Cardiac muscle cell (in vitro differentiated cells and primary cell): Measurements from ENCODE around the gene CRYBA4. TPM values are rescaled to one million over a fixed set of nuclear protein-coding genes. Genes with fewer than 3 reads are reported as not detected.

Source experiments
- DNase-seq, 2 donors: peaks; one replicate each; pipeline versions ENCODE4 v3.0.0 to v3.0.0-alpha.2; 2010 to 2017; ENCODE audit warnings: low read depth in 1 of 2, low spot score in 1 of 2
- H3K27ac ChIP-seq: fragments of 200-600 bp; sonication (generic); 2 replicates; pipeline ENCODE4 v1.5.1; 2016
- H3K27me3 ChIP-seq: fragments of 200-600 bp; sonication (generic); 2 replicates; pipeline ENCODE4 v1.6.0; 2016; ENCODE audit warnings: control low read depth
- H3K36me3 ChIP-seq: fragments of 200-600 bp; sonication (generic); 2 replicates; pipeline ENCODE4 v1.5.1; 2016; ENCODE audit warnings: control low read depth
- H3K4me1 ChIP-seq: fragments of 200-600 bp; sonication (generic); 2 replicates; pipeline ENCODE4 v1.8.1; 2017; ENCODE audit warnings: low read depth, mild to moderate bottlenecking, mixed run types
- H3K4me3 ChIP-seq: fragments of 200-600 bp; sonication (generic); 2 replicates; pipeline ENCODE4 v1.5.1; 2016; ENCODE audit warnings: mild to moderate bottlenecking
- H3K9me3 ChIP-seq: fragments of 200-600 bp; sonication (generic); 2 replicates; pipeline ENCODE4 v1.5.1; 2017; ENCODE audit warnings: low read depth, mild to moderate bottlenecking, control low read depth
- polyA plus RNA-seq: library from polyadenylated mRNA; unstranded; fragments of >200 nt; fragmentation: Nextera tagmentation; extraction: Ambion mirVana; gene quantifications from 2 replicates; pipeline ENCODE4 v1.2.1, GENCODE V29; 2016
- total RNA-seq: library from RNA; depleted of rRNA; stranded (reverse); fragments of >200 nt; gene quantifications from 2 replicates; pipeline ENCODE4 v1.2.3, GENCODE V29; 2016
- TF ChIP-seq, protein P1 (sequence below): IDR thresholded peaks from 2 replicates; pipeline ENCODE4 v1.5.1; 2012; ENCODE audit warnings: low read depth, mild to moderate bottlenecking, low read length

The CRYBA4 gene
- total and polyA plus RNA-seq, 2 experiments from 2014 or later = 0.34 TPM; not detected in 1

DNA sequence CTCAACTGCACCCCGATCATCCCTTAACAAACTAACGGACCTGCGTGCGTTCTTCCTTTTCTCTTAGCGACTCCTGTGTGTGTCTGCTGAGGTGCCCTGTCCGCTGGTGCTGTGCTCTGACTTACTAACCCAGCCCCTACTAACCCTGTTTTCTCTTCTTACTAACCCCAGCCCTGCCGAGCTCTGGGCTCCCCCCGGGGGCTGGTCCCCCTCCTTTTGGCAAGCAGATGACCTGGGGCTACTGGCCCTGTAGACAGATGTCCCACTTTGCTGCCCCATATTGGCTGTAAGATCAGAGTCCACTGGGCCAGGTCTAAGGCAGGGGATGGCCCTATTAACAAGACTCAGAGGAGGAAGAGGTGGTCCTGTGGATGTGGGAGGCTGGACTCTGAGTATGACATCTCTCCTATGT, 50.3 kb downstream of the CRYBA4 start:
- H3K27ac ChIP-seq = peak overlapping the region; percentile 97
- DNase-seq = no peak
- H3K9me3 ChIP-seq = no peaks in the 10 kb centered on the region
- H3K36me3 ChIP-seq = no peaks in the 10 kb centered on the region
- H3K27me3 ChIP-seq = no peaks in the 10 kb centered on the region
- TF ChIP-seq, protein P1, sequence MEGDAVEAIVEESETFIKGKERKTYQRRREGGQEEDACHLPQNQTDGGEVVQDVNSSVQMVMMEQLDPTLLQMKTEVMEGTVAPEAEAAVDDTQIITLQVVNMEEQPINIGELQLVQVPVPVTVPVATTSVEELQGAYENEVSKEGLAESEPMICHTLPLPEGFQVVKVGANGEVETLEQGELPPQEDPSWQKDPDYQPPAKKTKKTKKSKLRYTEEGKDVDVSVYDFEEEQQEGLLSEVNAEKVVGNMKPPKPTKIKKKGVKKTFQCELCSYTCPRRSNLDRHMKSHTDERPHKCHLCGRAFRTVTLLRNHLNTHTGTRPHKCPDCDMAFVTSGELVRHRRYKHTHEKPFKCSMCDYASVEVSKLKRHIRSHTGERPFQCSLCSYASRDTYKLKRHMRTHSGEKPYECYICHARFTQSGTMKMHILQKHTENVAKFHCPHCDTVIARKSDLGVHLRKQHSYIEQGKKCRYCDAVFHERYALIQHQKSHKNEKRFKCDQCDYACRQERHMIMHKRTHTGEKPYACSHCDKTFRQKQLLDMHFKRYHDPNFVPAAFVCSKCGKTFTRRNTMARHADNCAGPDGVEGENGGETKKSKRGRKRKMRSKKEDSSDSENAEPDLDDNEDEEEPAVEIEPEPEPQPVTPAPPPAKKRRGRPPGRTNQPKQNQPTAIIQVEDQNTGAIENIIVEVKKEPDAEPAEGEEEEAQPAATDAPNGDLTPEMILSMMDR = no peak
- peak overlapping the region; percentile 65 for H3K4me3 ChIP-seq
- H3K4me1 ChIP-seq = peaks cover 7% of the 10 kb centered on the region

DNA sequence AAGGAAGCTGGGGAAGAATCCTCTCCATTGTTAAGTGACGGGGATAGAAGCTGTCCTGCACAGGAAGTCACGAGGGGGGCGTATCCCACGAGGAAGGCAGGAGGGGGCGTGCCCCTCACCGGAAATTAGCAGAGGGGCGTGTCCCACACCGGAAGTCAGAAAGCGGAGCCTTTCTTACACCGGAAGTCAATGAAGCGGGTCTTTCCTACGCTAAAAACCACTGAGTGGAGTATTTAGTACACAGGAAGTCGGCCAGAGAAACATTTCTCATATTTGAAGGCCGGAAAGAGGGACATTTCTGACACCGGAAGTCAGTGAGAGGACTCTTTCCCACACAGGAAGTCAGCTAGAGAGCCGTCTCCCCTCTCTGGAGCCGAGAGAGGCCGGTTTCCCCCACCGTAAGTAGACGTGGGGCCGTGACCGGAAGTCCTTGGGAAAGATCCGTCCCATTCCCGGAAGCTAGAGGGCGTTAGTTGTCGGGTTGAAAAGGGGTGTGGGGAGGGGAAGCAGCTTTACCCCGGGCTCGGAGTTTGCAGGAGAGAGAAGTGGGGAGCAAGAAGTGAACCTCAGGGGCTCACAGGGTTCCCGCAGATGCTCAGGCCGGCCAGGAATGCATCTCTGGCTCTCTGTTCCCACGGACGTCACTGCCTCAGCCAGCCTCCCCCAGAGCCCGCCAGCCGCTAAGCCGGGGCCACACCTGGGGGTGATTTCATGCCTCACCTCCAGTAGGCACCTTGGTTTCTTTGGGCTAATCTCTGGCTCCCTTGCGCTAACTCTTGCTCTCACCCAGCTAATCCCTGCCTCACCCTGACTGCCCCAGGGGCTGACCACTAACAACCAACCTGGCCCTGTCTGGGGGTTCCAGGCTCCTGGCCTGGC, 51.1 kb downstream of the CRYBA4 start:
- Histone ChIP-seq H3K4me1 (peaks cover 7% of the 10 kb centered on the region), H3K9me3 (no peaks in the 10 kb centered on the region), H3K4me3 (peak overlapping the region; percentile 65), H3K27me3 (no peaks in the 10 kb centered on the region), H3K36me3 (no peaks in the 10 kb centered on the region), H3K27ac (peak overlapping the region; percentile 97)
- TF ChIP-seq, protein P1 = peak; percentile 69
- DNase-seq = peak; percentile 89 to 96

DNA sequence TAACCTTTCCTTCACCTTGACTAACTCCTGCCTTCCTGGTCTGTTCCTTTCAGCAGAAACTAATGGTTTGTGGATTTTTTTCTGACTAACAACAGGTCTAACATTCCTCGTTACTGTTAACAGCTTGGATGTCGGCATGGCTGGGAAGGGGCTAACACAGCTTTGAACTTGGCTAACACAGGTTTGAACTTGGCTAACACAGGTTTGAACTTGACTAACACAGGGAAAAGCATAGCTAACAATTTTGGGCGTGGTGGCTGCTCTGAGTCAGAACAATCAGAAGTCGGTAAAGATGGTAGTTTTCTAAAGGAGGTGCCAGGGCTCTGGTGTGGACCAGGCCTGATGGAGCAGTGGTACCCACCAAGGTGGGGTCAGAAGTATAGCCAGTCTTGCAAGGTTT, 51.7 kb downstream of the CRYBA4 start:
- DNase-seq = no peak
- H3K27ac ChIP-seq = peak overlapping the region; percentile 97
- H3K9me3 ChIP-seq = no peaks in the 10 kb centered on the region
- H3K27me3 ChIP-seq = no peaks in the 10 kb centered on the region
- peak overlapping the region; percentile 65 for H3K4me3 ChIP-seq
- TF ChIP-seq, protein P1 = no peak
- H3K4me1 ChIP-seq = peaks cover 7% of the 10 kb centered on the region
- H3K36me3 ChIP-seq = no peaks in the 10 kb centered on the region

DNA sequence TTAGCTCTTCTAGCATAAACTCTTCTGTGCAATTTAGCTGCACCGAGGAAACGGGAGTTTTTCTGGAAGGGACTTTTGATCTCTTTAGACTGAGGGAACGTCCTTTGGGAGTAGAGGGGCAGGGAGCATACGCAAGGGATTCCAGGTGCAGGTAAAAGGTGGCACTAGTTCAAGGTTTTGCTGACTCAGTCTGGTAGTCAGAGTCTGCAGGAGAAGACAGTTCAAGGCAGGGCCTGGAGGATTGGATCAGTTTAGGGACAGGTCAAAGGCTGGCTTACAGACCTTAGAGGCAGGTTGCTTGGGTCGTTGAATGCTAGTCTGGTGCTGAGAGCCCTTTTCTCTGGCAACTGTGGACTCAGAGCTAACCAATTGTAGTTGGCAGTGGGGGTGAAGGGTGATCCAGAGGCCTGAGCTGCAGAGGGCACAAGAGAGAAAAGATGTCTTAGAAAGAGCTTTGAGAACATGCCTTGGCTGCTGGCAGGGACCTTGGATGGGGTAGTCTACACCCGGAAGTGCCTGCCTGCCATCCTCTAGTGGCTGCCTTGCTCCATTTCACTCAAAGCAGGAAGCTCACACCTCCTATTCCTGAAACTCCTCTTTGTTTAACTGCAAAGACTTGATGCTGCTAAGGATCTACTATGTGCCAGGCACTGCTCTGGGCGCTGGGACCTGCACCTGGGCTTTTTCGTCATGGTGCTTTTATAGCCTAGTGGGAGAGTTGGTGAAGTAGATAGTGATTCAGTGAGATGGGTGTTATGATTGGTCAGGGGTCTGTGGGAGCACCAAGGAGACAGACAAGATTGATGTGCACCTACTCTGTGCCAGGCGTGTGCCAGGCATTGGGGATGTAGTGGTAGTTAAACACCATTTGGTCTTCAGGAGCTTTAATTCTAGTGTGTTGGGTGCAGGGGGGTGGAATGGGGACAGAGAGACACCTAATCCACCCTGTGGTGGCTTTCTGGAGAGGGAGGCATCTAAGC, 52.7 kb downstream of the CRYBA4 start:
- peak overlapping the region; percentile 65 for H3K4me3 ChIP-seq
- no peaks in the 10 kb centered on the region for H3K36me3 ChIP-seq
- H3K27ac ChIP-seq = no peak overlapping the region
- H3K9me3 ChIP-seq = no peaks in the 10 kb centered on the region
- DNase-seq = no peak
- H3K4me1 ChIP-seq = peaks cover 7% of the 10 kb centered on the region
- no peaks in the 10 kb centered on the region for H3K27me3 ChIP-seq
- TF ChIP-seq, protein P1 = no peak

DNA sequence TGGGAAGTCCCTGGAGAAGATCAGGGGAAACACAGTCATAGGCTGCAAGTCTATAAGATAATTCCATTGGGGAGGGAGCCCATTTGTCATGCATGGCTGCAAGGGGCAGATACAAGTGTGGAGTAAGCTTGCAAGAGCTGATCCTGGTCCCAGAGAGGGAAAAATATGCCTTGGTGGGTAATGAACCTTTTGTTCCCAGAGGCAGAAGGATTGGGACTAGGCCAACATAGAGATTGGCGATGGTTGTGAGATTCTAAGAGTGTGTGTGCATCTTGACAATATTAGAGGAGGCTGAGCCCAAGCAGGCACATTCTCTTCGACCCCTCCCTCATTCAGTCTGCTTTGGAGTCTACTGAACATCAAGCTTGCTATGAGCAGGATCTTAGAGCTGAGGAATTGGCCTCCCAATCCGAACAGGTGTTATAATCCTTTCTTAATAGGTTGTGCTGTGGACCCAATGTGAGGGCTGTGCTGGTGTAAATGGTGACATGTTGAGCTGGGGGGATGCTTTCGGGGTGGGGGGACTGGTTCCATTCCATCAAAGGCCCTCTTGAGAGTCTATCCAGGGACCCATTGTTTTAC, 54.0 kb downstream of the CRYBA4 start:
- TF ChIP-seq, protein P1 = no peak
- Histone ChIP-seq H3K4me1 (peaks cover 7% of the 10 kb centered on the region), H3K36me3 (no peaks in the 10 kb centered on the region), H3K27me3 (no peaks in the 10 kb centered on the region), H3K9me3 (no peaks in the 10 kb centered on the region), H3K4me3 (no peak overlapping the region), H3K27ac (no peak overlapping the region)
- DNase-seq = no peak
